Right lobe of liver (tissue), 6 donors: ENCODE results near the gene KIF19. TPM values are rescaled to one million over a fixed set of nuclear protein-coding genes. Genes with fewer than 3 reads are reported as not detected.

Source experiments
- ATAC-seq, 4 donors: fragments of 200-7000 bp; cut with Tn5 transposase; one replicate each; pipeline ENCODE4 v1.9.1; 2020; ENCODE audit warnings: mild to moderate bottlenecking in 4 of 4, moderate library complexity in 4 of 4
- DNase-seq, 3 donors: peaks; one replicate each; pipeline ENCODE4 v3.0.0-alpha.2; 2020
- H3K27ac ChIP-seq, 3 donors: fragments of 200-600 bp; one replicate each; pipeline ENCODE4 v1.8.0; 2022
- H3K27me3 ChIP-seq, 2 donors: fragments of 200-600 bp; one replicate each; pipeline ENCODE4 v1.8.0; 2022
- H3K36me3 ChIP-seq, 4 donors: fragments of 200-600 bp; sonication (generic) in 1 of 4; one replicate each; pipeline versions ENCODE4 v1.5.1 to v1.8.0; 2017 to 2022; ENCODE audit warnings: control low read depth in 1 of 4
- H3K4me1 ChIP-seq, 4 donors: fragments of 200-600 bp; sonication (generic) in 1 of 4; one replicate each; pipeline versions ENCODE4 v1.5.1 to v1.8.0; 2017 to 2022; ENCODE audit warnings: control low read depth in 1 of 4
- H3K4me3 ChIP-seq, 3 donors: fragments of 200-600 bp; one replicate each; pipeline ENCODE4 v1.8.0; 2022
- H3K9me3 ChIP-seq, 4 donors: fragments of 200-600 bp; sonication (generic) in 1 of 4; one replicate each; pipeline versions ENCODE4 v1.5.1 to v1.8.0; 2017 to 2022; ENCODE audit warnings: control low read depth in 1 of 4
- CTCF ChIP-seq, 4 donors: fragments of 200-600 bp in 3 of 4; fragments of 450-650 bp in 1 of 4; IDR thresholded peaks; one replicate each; pipeline versions ENCODE4 v1.5.1 to v1.8.0; 2016 to 2022; ENCODE audit warnings: antibody characterized with exemption in 4 of 4, mild to moderate bottlenecking in 2 of 4
- POLR2A ChIP-seq: fragments of 450-650 bp; IDR thresholded peaks from one replicate; pipeline ENCODE4 v1.6.1; 2017; ENCODE audit warnings: antibody characterized with exemption, mild to moderate bottlenecking
- WGBS: methylation state at CpG from one replicate; pipeline ENCODE4 v1.1.6; 2018; ENCODE audit warnings: low coverage, low lambda C conversion rate; ENCODE audit not compliant: insufficient coverage; ENCODE audit errors: missing lambda C conversion rate; 5-methylcytosine and 5-hydroxymethylcytosine counted together
- intact Hi-C, 2 donors: fragments of 100-400 bp; cut with DNase I; formaldehyde crosslinking; loops; one replicate each; pipeline versions ENCODE4 v1.11.2 to v1.14.1; 2022
- total RNA-seq, 6 experiments: library from RNA; depleted of rRNA in 2 of 6; stranded (reverse); fragments of >200 nt in 2 of 6; fragmentation: NEBNext Ultra II Directional in 3 of 6; extraction: Animal tissue kit (Norgen Biotek cat#: 25700) in 3 of 6; gene quantifications; one replicate each; pipeline versions ENCODE4 v1.1.0 to v1.2.4, GENCODE V29; 2016 to 2023
- donor health status: DM: no; HTN: yes; CAD: no.
- donor health status: DM: no; HTN: no; CAD: no.
- donor health status: DM: no; HTN: no; CAD: no.
- donor health status: DM: no; HTN: yes; CAD: no.
- donor health status: DM: no; HTN: yes; CAD: no.

Gene KIF19
- total RNA-seq, 6 experiments from 2014 or later, result 0.31 to 1.1 (median 0.64) TPM

- TF ChIP-seq POLR2A (no peak), CTCF (IDR thresholded peaks at IDR 0.05) (no peak)
- intact Hi-C loops, result no loop called here
- ATAC-seq (no peak), DNase-seq (no peak)
- Histone ChIP-seq H3K27ac (no peak overlapping the region), H3K9me3 (no peaks in the 10 kb centered on the region), H3K36me3 (no peaks in the 10 kb centered on the region), H3K4me1 (no peaks in the 10 kb centered on the region), H3K4me3 (no peak overlapping the region), H3K27me3 (no peaks in the 10 kb centered on the region)
- WGBS, result 65% methylated on average over 4 of the region's 14 CpGs
These were observed 38.9 kb upstream of the KIF19 start for GRCh38 chr17:74287031-74287602.

- DNase-seq, result no peak
- intact Hi-C loops, result no loop called here
These were observed 37.2 kb upstream of the KIF19 start for GRCh38 chr17:74288785-74289184.

GRCh38 chr17:74289688-74290087 lies 36.3 kb upstream of the KIF19 start:
- WGBS, result 69% methylated on average over 3 of the region's 11 CpGs
- no peaks in the 10 kb centered on the region for H3K36me3 ChIP-seq
- H3K4me1 ChIP-seq, result no peaks in the 10 kb centered on the region
- DNase-seq (no peak), ATAC-seq (peak; percentile 17 to 61 (median 52))
- no peaks in the 10 kb centered on the region for H3K27me3 ChIP-seq
- no peaks in the 10 kb centered on the region for H3K9me3 ChIP-seq
- intact Hi-C loops, result no loop called here
- no peak overlapping the region for H3K27ac ChIP-seq
- no peak overlapping the region for H3K4me3 ChIP-seq
- no peak for TF ChIP-seq POLR2A
- TF ChIP-seq CTCF (IDR thresholded peaks at IDR 0.05), result no peak

More at GRCh38 chr17:74288785-74289184, 37.2 kb upstream of the KIF19 start:
- no peaks in the 10 kb centered on the region for H3K27me3 ChIP-seq
- no peak overlapping the region for H3K27ac ChIP-seq
- no peaks in the 10 kb centered on the region for H3K4me1 ChIP-seq
- 45% methylated on average over 4 of the region's 5 CpGs for WGBS
- no peak overlapping the region for H3K4me3 ChIP-seq
- no peaks in the 10 kb centered on the region for H3K36me3 ChIP-seq
- H3K9me3 ChIP-seq, result no peaks in the 10 kb centered on the region
- TF ChIP-seq CTCF (IDR thresholded peaks at IDR 0.05) (no peak), POLR2A (no peak)
- no peak for ATAC-seq

GRCh38 chr17:74290340-74290739 lies 35.7 kb upstream of the KIF19 start:
- no peak for DNase-seq

More at GRCh38 chr17:74290340-74290739, 35.7 kb upstream of the KIF19 start:
- Histone ChIP-seq H3K4me1 (no peaks in the 10 kb centered on the region), H3K4me3 (no peak overlapping the region), H3K36me3 (no peaks in the 10 kb centered on the region), H3K9me3 (no peaks in the 10 kb centered on the region), H3K27me3 (no peaks in the 10 kb centered on the region), H3K27ac (no peak overlapping the region)
- ATAC-seq, result no peak
- TF ChIP-seq CTCF (IDR thresholded peaks at IDR 0.05) (no peak), POLR2A (no peak)
- intact Hi-C loops, result no loop called here
- 52% methylated on average over 6 of the region's 11 CpGs for WGBS
